Activated CD8-positive, alpha-beta memory T cell treated with anti-CD3 and anti-CD28 coated beads, Interleukin-2, amount 50 U/mL, for 48 hours (primary cell): ENCODE data around the gene TMPRSS11A.

Source experiments
- DNase-seq: peaks from one replicate; pipeline ENCODE4 v3.0.0-alpha.2; 2020

The TMPRSS11A gene

GRCh38 chr4:67963356-67963755, at the start of gene TMPRSS11A:
Gene TMPRSS11A (minus strand): TSS chr4:67963493. CDS start chr4:67963393, 100 bp downstream.
- no peak for DNase-seq

- DNase-seq: no peak
Observed at GRCh38 chr4:68011684-68012083, 48.4 kb upstream of the TMPRSS11A start.

DNA sequence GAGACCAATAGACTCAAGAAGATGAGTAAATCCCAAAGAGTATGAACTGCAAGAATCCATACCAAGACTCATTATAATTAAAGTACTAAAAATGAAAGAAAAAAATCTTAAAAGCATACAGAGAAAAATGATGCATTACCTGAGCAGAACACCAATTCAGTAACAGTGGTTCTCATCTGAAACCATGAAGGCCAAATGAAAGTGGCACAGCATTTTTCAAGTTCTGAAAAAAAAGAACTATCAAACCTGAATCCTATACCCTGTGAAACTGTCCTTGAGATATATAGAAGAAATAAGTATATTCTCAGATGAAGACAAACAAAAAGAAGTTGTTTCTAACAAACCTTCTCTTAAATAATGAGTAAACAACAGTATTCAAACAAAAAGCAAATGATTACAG, 39.6 kb upstream of the TMPRSS11A start:
- DNase-seq: no peak

GRCh38 chr4:67996127-67996526, 32.8 kb upstream of the TMPRSS11A start:
- DNase-seq: no peak

DNA sequence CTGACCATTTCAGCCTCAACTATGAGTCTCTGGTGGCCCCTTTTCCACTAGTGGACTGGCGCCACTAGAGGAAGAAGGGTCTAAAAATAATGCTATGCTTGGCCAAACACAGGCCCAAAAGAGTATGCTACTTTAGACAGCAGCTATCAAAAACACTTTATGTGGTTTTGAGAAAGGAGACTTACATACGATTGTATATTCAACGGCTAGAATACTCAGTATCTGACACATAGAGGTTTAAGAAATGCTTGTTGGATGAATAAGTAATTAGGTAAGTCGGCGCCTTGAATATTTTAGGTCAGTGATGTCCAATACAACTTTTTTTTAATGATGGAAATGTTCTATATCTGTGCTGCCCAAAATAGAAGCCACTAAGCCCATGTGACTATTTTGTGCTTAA, 25.7 kb upstream of the TMPRSS11A start:
- DNase-seq: no peak

GRCh38 chr4:67983333-67983732, 20.0 kb upstream of the TMPRSS11A start:
- DNase-seq: no peak

DNA sequence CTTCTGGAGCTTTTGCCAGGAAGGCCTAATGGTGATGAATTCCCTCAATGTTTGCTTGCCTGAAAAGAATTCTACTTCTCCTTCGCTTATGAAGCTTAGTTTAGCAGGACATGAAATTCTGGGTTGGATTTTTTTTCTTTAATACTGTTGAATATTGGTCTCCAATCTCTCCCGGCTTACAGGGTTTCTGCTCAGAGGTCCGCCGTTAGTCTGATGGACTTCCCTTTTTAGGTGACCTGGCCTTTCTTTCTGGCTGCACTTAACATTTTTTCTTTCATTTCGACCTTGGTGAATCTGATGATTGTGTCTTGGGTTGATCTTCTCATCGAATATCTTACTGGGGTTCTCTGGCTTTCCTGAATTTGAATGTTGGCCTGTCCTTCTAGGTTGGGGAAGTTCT, 17.2 kb upstream of the TMPRSS11A start:
- DNase-seq: no peak

DNA sequence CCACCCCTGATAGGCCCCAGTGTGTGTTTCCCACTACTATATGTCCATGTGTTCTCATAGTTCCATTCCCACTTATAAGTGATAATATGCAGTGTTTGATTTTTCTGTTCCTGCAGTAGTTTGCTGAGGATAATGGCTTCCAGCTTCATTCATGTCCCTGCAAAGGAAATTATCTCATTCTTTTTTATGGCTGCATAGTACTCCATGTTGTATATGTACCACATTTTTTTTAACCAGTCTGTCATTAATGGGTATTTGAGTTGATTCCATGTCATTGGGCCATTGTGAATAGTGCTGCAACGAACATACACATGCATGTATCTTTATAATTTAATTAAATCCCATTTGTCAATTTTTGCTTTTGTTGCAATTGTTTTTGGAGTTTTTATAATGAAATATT, 10.3 kb upstream of the TMPRSS11A start:
- no peak for DNase-seq

- no peak for DNase-seq
Observed at GRCh38 chr4:67954890-67955289, 8.4 kb downstream of the TMPRSS11A start.

- DNase-seq: no peak
Observed at GRCh38 chr4:67941074-67941473, 22.2 kb downstream of the TMPRSS11A start.

DNA sequence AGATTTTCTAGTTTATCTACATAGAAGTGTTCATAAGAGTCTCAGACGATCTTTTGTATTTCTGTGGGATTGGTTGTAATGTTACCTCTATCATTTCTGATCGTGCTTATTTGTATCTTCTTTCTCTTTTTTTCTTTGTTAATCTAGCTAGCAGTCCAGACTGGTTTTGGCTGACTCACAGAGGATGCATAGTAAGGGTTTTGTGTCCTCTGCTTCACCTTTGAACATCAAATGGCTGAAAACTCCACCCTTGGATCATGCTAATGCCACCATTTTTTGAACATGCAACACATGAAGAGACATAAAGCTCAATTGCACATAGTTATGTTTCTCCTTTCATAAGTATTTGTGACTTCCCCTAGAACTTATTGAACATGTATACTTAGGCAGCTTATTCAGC, 22.8 kb downstream of the TMPRSS11A start:
- DNase-seq: no peak

GRCh38 chr4:67939195-67939594, 24.1 kb downstream of the TMPRSS11A start:
- no peak for DNase-seq

GRCh38 chr4:67935888-67936287, 27.4 kb downstream of the TMPRSS11A start:
- no peak for DNase-seq

DNA sequence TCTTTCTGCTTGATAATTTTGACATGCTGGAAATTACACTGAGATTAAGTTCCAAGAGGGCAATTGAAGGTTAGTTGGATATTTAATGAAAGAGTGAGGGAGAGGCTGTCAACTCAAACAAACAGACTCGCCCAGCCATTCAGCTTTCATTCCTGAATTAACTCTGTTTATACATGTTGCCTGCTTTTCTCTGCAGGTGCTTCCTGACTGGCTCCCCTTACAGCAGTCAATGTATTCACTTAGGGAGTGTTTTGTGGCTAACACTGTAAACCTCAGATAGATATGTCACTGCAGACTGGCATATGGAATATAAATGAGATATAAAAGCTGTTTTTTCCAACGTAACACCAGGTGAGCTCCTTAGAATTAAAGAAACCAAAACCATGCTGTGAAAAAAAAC, 28.7 kb downstream of the TMPRSS11A start:
- DNase-seq: no peak

DNA sequence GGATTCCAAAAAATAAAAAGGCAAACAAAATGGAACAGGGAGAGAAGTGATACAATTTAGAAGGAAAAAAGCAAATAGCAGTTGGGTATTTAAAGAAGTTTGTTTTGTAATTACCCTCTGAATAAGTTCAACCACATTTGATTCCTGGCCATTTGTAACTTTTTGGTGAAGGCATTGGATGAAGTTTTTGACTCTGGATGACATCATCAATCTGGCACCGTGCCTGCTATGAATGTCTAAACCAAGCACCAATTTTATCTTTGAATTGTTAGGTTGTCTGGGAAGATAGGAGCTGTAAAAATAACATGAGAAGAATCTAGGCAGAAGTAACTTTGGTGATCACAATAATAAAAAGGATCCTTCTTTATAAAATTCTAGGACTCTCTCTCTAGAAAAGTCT, 29.5 kb downstream of the TMPRSS11A start:
- no peak for DNase-seq

DNA sequence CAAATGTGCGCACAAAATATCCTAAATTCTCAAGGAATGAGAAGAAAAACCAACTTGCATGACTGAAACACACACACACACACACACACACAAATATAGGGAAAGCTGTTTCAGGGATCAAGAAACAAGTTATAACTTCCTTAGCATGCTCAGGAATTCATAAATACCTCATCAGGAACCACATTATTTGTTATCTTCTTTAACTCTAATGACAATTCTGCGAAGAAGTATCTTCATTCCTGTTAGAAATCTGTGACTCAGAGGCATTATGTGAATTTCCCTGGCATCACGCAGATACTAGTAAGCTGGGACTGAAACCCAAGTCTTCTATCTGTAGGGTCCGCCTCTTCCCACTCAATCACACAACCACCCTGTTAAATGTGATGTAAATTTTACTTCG, 30.3 kb downstream of the TMPRSS11A start:
- DNase-seq: no peak

- DNase-seq: no peak
Observed at GRCh38 chr4:67931256-67931655, 32.0 kb downstream of the TMPRSS11A start.

DNA sequence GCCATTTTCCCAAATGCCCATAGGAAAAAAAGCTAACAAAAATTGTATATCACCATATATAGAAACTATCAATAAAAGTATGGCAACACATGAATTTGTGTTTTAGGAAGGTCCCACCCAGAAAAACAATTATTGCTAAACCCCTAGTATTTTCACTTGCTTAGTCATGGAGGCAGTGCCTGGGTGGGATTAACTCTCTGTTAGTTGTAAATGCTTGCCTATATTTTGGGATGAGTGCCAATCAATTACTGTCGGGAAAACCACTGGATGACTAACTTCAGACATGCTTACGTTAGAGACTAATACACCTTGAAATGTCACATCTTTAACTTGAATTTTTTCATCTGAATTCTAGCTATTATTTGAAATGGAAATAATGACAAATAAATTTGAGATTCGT, 33.9 kb downstream of the TMPRSS11A start:
- no peak for DNase-seq

- DNase-seq: no peak
Observed at GRCh38 chr4:67928546-67928945, 34.7 kb downstream of the TMPRSS11A start.

GRCh38 chr4:67927251-67927650, 36.0 kb downstream of the TMPRSS11A start:
- DNase-seq: no peak

DNA sequence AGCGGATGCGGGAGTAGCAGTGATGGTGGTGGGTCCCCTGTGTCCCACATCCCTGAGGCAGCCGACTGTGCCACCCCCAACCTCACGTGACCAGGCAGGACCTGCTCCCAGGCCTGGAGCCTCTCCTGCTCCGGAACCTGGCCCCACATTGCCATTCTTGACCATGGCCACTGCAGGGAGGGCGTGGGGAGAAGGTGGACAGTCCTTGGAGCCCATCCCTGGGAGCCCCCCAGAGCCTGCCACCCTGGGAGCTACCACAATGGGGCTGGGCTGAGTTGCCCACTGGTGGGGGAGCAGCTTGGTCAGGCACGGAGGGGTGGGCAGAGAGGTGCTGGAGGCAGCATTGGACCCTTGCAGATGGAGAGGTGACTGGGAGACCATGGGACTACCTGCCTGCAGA, 36.8 kb downstream of the TMPRSS11A start:
- DNase-seq: no peak

- DNase-seq: no peak
Observed at GRCh38 chr4:67922697-67923096, 40.6 kb downstream of the TMPRSS11A start.

DNA sequence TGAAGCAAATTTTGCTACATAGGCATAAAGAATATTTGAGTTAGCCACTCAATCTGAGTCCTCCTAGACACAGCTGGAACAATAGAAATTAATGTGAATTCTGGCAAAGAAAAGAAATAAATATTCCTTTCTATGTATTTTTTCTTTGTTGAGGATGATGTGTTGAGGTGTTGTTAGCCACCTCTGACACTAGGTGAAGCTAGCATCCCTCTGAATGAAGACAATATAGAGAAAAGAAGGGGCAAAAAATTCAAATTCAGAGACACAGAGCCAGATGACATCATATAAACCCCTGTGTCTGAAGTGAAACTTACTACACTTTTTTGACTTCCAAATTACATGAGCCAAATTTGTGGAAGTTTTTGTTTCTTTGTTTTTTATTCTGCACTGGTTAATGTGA, 44.9 kb downstream of the TMPRSS11A start:
- no peak for DNase-seq

- DNase-seq: no peak
Observed at GRCh38 chr4:67915400-67915966, 47.8 kb downstream of the TMPRSS11A start.

- no peak for DNase-seq
Observed at GRCh38 chr4:67912080-67912479, 51.2 kb downstream of the TMPRSS11A start.

DNA sequence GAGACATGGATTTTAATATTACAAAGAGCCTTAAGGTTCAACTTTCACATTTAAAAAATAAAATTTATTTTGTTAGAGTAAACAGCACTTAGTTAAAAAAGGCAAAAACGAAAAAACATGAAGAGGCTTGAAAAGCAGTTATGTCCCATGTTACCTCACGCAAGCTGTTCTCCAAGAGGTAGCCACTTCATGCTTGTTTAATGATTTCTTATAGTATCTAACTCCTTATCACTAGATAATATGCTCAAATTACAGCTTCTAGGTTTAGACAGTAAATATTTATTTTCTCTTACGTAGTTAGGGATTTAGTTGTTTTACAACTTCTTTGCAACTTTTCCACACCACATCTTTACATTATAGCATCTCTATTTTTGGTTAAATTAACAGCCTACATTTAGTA, 51.7 kb downstream of the TMPRSS11A start:
- DNase-seq: no peak
